SK-N-SH treated with all-trans-retinoic acid at 6 μM for 48 hours (cell line): Measurements from ENCODE around the gene NAA11.

ENCODE experiments used
- ATAC-seq: fragments of 200-7000 bp; cut with Tn5 transposase; 3 replicates; pipeline ENCODE4 v1.9.1; 2020; ENCODE audit warnings: mild to moderate bottlenecking, moderate library complexity
- ARNTL ChIP-seq: fragments of 450-650 bp; formaldehyde crosslinking; IDR thresholded peaks from 2 replicates; pipeline ENCODE4 v1.5.0; 2020; ENCODE audit warnings: low read depth, mild to moderate bottlenecking, moderate library complexity, borderline replicate concordance
- BACH2 ChIP-seq: fragments of 250-450 bp; sonication (Bioruptor Pico); IDR thresholded peaks from 2 replicates; pipeline ENCODE4 v1.9.0; 2021; ENCODE audit warnings: mild to moderate bottlenecking, borderline replicate concordance
- CSDC2 ChIP-seq: fragments of 250-450 bp; sonication (Bioruptor Pico); IDR thresholded peaks from 2 replicates; pipeline ENCODE4 v1.5.0; 2020; ENCODE audit warnings: mild to moderate bottlenecking, moderate library complexity
- CSRNP3 ChIP-seq: fragments of 250-450 bp; sonication (Bioruptor Pico); IDR thresholded peaks from 2 replicates; pipeline ENCODE4 v1.5.1; 2021; ENCODE audit warnings: mild to moderate bottlenecking, moderate library complexity
- ESRRG ChIP-seq: fragments of 250-450 bp; sonication (Bioruptor Pico); IDR thresholded peaks from 2 replicates; pipeline ENCODE4 v1.6.1; 2021; ENCODE audit warnings: mild to moderate bottlenecking
- GLIS3 ChIP-seq: fragments of 250-450 bp; sonication (Bioruptor Pico); IDR thresholded peaks from 2 replicates; pipeline ENCODE4 v1.5.0; 2020; ENCODE audit warnings: mild to moderate bottlenecking, moderate library complexity
- ISL1 ChIP-seq: fragments of 250-450 bp; sonication (Bioruptor Pico); IDR thresholded peaks from 2 replicates; pipeline ENCODE4 v2.1.2; 2022; ENCODE audit warnings: mild to moderate bottlenecking, moderate library complexity
- OSR1 ChIP-seq: fragments of 250-450 bp; sonication (Bioruptor Pico); IDR thresholded peaks from 2 replicates; pipeline ENCODE4 v1.8.0; 2022; ENCODE audit warnings: moderate library complexity, mild to moderate bottlenecking, inconsistent platforms
- PATZ1 ChIP-seq: fragments of 250-450 bp; sonication (Bioruptor Pico); IDR thresholded peaks from 2 replicates; pipeline ENCODE4 v1.8.0; 2020; ENCODE audit warnings: mild to moderate bottlenecking, moderate library complexity, borderline replicate concordance
- POU6F1 ChIP-seq: fragments of 250-450 bp; sonication (Bioruptor Pico); IDR thresholded peaks from 2 replicates; pipeline ENCODE4 v1.8.0; 2021; ENCODE audit warnings: low read depth, mild to moderate bottlenecking, moderate library complexity, borderline replicate concordance
- PPARA ChIP-seq: fragments of 250-450 bp; sonication (Bioruptor Pico); IDR thresholded peaks from 2 replicates; pipeline ENCODE4 v1.5.0; 2020; ENCODE audit warnings: mild to moderate bottlenecking, borderline replicate concordance
- RARB ChIP-seq: fragments of 250-450 bp; sonication (Bioruptor Pico); IDR thresholded peaks from 2 replicates; pipeline ENCODE4 v1.8.0; 2021; ENCODE audit warnings: mild to moderate bottlenecking, moderate library complexity
- SNAI2 ChIP-seq: fragments of 250-450 bp; sonication (Bioruptor Pico); IDR thresholded peaks from 2 replicates; pipeline ENCODE4 v1.5.0; 2020; ENCODE audit warnings: mild to moderate bottlenecking, moderate library complexity
- TCF4 ChIP-seq: fragments of 250-450 bp; sonication (Bioruptor Pico); IDR thresholded peaks from 2 replicates; pipeline ENCODE4 v1.8.0; 2021; ENCODE audit warnings: mild to moderate bottlenecking, moderate library complexity, borderline replicate concordance
- TOX ChIP-seq: fragments of 250-450 bp; sonication (Bioruptor Pico); IDR thresholded peaks from 2 replicates; pipeline ENCODE4 v1.8.0; 2021; ENCODE audit warnings: mild to moderate bottlenecking, moderate library complexity, borderline replicate concordance
- TSHZ2 ChIP-seq: fragments of 250-450 bp; sonication (Bioruptor Pico); IDR thresholded peaks from 2 replicates; pipeline ENCODE4 v1.5.0; 2020; ENCODE audit warnings: mild to moderate bottlenecking, moderate library complexity
- ZC3H10 ChIP-seq: fragments of 250-450 bp; sonication (Bioruptor Pico); IDR thresholded peaks from 2 replicates; pipeline ENCODE4 v1.5.1; 2021; ENCODE audit warnings: mild to moderate bottlenecking, moderate library complexity
- ZFP3 ChIP-seq: fragments of 250-450 bp; sonication (Bioruptor Pico); IDR thresholded peaks from 2 replicates; pipeline ENCODE4 v1.5.0; 2020; ENCODE audit warnings: mild to moderate bottlenecking, moderate library complexity
- ZFP30 ChIP-seq: fragments of 450-650 bp; formaldehyde crosslinking; IDR thresholded peaks from 2 replicates; pipeline ENCODE4 v1.5.0; 2022; ENCODE audit warnings: mild to moderate bottlenecking, moderate library complexity
- ZNF565 ChIP-seq: fragments of 450-650 bp; formaldehyde crosslinking; conservative IDR thresholded peaks from 2 replicates; pipeline ENCODE4 v1.5.0; 2020; ENCODE audit warnings: low read depth, mild to moderate bottlenecking, moderate library complexity
- ZNF70 ChIP-seq: fragments of 450-650 bp; formaldehyde crosslinking; IDR thresholded peaks from 2 replicates; pipeline ENCODE4 v1.5.0; 2020; ENCODE audit warnings: mild to moderate bottlenecking, moderate library complexity
- ZNF8 ChIP-seq: fragments of 450-650 bp; formaldehyde crosslinking; IDR thresholded peaks from 2 replicates; pipeline ENCODE4 v1.5.0; 2020; ENCODE audit warnings: mild to moderate bottlenecking, moderate library complexity

NAA11 gene

GRCh38 chr4:79308971-79309370 lies 16.9 kb downstream of the NAA11 start:
- no peak for ATAC-seq
- TF ChIP-seq ZNF8 (CRISPR knock-in tag): no peak
- TF ChIP-seq ISL1: no peak
- no peak for TF ChIP-seq ZNF565 (CRISPR knock-in tag)
- TF ChIP-seq ZNF70 (CRISPR knock-in tag): no peak
- TF ChIP-seq TOX (CRISPR knock-in tag): no peak
- no peak for TF ChIP-seq OSR1 (CRISPR knock-in tag)
- TF ChIP-seq RARB (CRISPR knock-in tag): no peak
- TF ChIP-seq ZFP3 (CRISPR knock-in tag): no peak
- TF ChIP-seq ESRRG (CRISPR knock-in tag): no peak
- TF ChIP-seq TCF4: no peak
- no peak for TF ChIP-seq ZFP30
- TF ChIP-seq ZC3H10 (CRISPR knock-in tag): no peak
- TF ChIP-seq BACH2 (CRISPR knock-in tag): no peak
- TF ChIP-seq GLIS3: no peak
- no peak for TF ChIP-seq PATZ1 (CRISPR knock-in tag)
- no peak for TF ChIP-seq POU6F1 (CRISPR knock-in tag)
- TF ChIP-seq CSRNP3 (CRISPR knock-in tag): no peak
- no peak for TF ChIP-seq PPARA (CRISPR knock-in tag)
- no peak for TF ChIP-seq SNAI2 (CRISPR knock-in tag)

GRCh38 chr4:79308137-79308536 lies 17.7 kb downstream of the NAA11 start:
- TF ChIP-seq SNAI2 (CRISPR knock-in tag) (no peak), TCF4 (no peak), POU6F1 (CRISPR knock-in tag) (no peak), ZFP30 (no peak), CSRNP3 (CRISPR knock-in tag) (no peak), ARNTL (no peak), PPARA (CRISPR knock-in tag) (no peak), ZNF565 (CRISPR knock-in tag) (no peak), ESRRG (CRISPR knock-in tag) (no peak), TOX (CRISPR knock-in tag) (no peak), OSR1 (CRISPR knock-in tag) (no peak), ZFP3 (CRISPR knock-in tag) (no peak), ZNF8 (CRISPR knock-in tag) (no peak)
- no peak for ATAC-seq

GRCh38 chr4:79306795-79307194 lies 19.1 kb downstream of the NAA11 start:
- no peak for TF ChIP-seq OSR1 (CRISPR knock-in tag)
- TF ChIP-seq TCF4: no peak
- no peak for TF ChIP-seq PATZ1 (CRISPR knock-in tag)
- TF ChIP-seq BACH2 (CRISPR knock-in tag): no peak
- no peak for TF ChIP-seq CSDC2 (CRISPR knock-in tag)
- TF ChIP-seq TSHZ2 (CRISPR knock-in tag): no peak
- no peak for TF ChIP-seq SNAI2 (CRISPR knock-in tag)
- TF ChIP-seq ESRRG (CRISPR knock-in tag): no peak
- no peak for TF ChIP-seq PPARA (CRISPR knock-in tag)
- no peak for TF ChIP-seq GLIS3
- TF ChIP-seq ZNF565 (CRISPR knock-in tag): no peak
- no peak for ATAC-seq
